Fibroblast of the conjunctiva (primary cell): ENCODE data around the gene LRRC10B.
"Not testable (repeated sequence)": the region's sequence is repeated elsewhere in the genome, so short reads cannot be mapped to it uniquely, and the experiment has no call there.

ENCODE experiments used
- DNase-seq: peaks from one replicate; pipeline ENCODE4 v3.0.0-alpha.2; 2010; ENCODE audit warnings: low read depth

Gene LRRC10B

DNA sequence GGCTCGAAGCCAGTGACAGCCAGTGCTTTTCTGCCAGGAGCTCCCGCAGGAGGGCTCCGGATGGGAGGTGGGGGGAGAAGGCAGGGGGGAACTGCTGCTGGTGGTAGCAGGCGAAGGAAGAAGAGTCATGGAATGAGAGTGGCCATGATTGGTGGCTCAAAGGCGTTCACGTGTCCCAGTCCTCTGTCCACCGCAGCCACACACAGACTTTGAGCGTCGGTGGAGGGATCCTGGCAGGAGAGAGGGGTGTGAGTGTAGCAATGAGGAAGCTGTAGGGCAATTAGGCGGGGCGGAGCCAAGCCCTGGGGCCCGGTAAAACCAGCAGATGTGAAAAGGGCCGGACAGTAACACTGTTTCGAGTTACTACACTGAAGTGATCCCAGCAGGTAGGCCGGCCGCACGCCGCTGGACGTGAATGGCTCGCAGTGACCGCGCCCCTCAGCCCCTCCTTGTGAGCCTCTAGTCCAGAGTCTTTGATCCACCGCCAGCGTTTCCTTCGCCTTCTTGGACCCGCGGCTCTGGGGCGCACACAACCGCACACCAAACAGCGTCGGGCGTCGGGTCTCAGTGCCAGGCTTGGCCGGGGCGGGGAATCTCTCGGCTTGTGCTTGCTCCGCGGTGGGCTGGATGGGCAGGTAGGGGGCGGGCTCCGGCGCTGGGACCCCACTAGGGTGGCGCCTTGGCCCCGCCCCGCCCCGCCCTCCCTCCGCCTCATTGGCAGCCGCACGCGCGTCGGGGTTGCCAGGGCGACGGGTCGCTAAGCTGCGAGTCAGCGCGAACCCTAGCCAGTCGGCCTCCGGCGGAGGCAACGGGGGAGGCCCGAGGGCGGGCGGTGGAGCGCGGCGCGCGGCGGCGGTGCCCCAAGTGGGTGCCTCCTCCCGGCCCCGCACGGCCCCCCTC, at the start of gene LRRC10B:
TSS of gene LRRC10B (plus strand) at position 788 of the 900 bp plus-strand sequence. CDS start 250 bp downstream, outside the sequence.
- DNase-seq: no peak

GRCh38 chr11:61460474-61460881, 48.1 kb upstream of the LRRC10B start:
- peak; percentile 51 for DNase-seq

- DNase-seq: no peak
Measured at GRCh38 chr11:61460986-61461385, 47.6 kb upstream of the LRRC10B start.

GRCh38 chr11:61467602-61468001, 40.9 kb upstream of the LRRC10B start:
- not testable (repeated sequence) for DNase-seq

GRCh38 chr11:61468002-61468401, 40.5 kb upstream of the LRRC10B start:
- no peak for DNase-seq

DNA sequence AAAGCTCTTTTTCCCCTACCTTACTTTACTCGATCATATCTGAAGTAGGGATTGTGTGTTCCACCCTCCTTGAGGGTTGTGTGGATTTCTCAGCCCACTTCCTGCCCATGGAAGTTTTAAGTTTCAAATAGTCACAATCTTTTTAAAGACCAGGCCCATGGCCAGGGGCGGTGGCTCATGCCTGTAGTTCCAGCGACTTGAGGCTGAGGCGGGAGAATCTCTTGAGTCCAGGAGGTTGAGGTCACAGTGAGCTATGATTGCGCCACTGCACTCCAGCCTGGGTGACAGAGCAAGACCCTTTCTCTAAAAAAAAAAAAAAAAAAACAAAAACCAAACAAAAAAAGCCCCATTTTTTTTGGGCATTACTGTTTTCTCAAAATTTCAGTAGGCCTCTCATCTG, 36.3 kb upstream of the LRRC10B start:
- DNase-seq: no peak

DNA sequence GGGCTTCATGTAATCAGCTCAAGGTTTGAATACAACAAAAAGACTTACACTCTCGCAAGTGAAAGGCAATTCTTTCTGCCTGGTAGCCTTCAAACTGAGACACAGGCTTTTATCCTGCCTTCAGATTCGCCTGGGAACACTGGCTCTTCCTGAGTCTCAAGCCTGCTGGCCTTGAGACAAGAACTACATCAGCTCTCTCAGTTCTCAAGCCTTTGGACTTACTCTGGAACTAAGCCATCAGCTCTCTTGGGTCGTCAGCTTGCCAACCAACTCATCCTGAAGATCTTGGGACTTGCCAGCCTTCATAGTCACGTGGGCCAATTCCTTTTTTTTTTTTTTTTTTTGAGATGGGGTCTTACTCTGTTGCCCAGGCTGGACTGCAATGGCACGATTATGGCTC, 35.7 kb upstream of the LRRC10B start:
- DNase-seq: peak; percentile 81

- DNase-seq: no peak
Measured at GRCh38 chr11:61473370-61474012, 35.1 kb upstream of the LRRC10B start.

GRCh38 chr11:61474013-61474643, 34.4 kb upstream of the LRRC10B start:
- no peak for DNase-seq

DNA sequence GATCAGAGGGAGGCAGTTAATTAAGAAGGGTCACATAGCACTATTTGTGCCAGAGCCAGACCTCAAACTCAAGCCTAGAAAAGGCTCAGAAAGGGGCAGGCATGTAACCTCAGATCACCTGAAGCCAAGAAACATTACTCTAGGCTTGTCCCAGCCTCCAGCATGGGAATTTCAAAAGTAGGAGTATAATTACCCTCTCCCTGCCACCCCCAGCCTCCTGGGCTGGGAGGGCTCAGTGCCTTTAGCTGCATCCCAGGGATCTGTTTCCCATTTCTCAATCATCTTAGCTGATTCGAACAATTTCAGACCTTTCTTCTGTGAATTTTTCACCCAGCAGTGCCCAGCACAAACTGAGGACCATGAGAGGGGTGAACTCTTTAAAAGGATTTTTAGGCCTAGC, 33.1 kb upstream of the LRRC10B start:
- no peak for DNase-seq

GRCh38 chr11:61476371-61476770, 32.2 kb upstream of the LRRC10B start:
- no peak for DNase-seq

GRCh38 chr11:61477126-61477525, 31.4 kb upstream of the LRRC10B start:
- no peak for DNase-seq

GRCh38 chr11:61477727-61478148, 30.8 kb upstream of the LRRC10B start:
- DNase-seq: no peak

DNA sequence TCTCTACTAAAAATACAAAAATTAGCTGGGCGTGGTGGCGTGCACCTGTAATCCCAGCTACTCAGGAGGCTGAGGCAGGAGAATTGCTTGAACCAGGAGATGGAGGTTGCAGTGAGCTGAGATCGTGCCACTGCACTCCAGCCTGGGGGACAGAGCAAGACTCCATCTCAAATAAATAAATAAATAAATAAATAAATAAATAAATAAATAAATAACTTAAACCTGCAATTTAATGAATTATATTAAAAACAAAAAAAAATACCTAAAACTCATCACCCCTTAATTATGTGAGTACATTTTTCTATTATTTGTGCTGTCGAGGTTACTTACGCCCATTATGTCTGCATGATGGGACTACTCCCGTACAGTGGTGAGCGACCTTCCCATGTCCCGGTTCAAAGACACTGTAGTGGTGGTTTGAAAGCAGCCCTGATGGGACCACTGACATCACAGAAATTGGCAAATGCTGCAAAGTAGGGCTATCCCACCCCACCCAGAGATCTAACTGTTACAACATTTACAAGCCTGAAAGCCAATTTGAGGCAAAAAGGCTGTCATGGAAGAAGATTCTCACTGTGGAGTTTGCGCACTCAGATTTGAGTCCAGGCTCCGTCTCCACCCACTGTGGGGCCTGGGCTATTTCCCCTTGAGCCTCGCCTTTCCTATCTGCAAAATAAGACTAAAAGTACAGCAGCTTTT, 29.0 kb upstream of the LRRC10B start:
- DNase-seq: not testable (repeated sequence)

GRCh38 chr11:61480261-61480993, 28.1 kb upstream of the LRRC10B start:
- DNase-seq: no peak

GRCh38 chr11:61480994-61481335, 27.6 kb upstream of the LRRC10B start:
- no peak for DNase-seq

- DNase-seq: no peak
Measured at GRCh38 chr11:61481806-61482205, 26.7 kb upstream of the LRRC10B start.

DNA sequence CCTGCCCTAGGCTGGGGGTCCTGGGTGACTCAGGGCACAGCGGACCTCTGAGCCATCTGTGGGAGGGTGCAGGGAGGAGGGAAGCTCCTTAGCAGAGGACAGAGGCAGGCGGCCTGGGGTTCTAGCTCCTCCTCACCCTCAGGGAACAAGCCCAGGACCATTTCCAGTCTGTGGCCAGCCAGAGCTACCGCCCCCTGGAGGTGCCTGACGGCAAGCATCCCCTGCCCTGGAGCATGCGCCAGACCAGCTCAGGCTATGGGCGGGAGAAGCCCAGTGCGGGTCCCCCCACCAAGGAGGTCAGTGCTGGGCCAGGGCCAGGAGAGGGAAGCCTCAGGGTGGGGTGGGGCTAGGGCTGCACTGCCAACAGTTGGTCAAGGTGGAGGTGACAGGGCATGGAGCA, 26.0 kb upstream of the LRRC10B start:
- no peak for DNase-seq

DNA sequence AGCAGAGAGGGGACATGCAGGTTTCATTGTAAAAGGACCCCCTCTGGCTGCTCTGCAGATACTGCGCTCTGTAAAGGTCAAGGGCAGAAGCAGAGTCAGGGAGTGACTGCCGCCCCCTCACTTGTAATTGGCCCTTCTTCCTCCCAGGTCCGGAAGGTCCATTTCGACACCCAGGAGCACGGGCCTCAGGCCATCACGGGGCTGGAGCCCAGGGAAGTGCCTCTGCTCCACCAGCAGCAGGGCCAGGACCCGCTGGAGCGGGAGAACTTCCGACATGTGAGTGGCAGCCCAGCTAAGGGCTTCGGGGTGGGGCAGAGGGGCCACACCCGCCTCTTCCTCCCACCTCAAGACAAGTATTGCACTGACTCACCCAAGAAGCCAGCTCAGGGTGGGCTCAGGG, 24.0 kb upstream of the LRRC10B start:
- no peak for DNase-seq

GRCh38 chr11:61485080-61485479, 23.5 kb upstream of the LRRC10B start:
- no peak for DNase-seq

- DNase-seq: no peak
Measured at GRCh38 chr11:61486011-61486620, 22.4 kb upstream of the LRRC10B start.
